ENCODE data around the gene SND1.

Gene SND1

DNA sequence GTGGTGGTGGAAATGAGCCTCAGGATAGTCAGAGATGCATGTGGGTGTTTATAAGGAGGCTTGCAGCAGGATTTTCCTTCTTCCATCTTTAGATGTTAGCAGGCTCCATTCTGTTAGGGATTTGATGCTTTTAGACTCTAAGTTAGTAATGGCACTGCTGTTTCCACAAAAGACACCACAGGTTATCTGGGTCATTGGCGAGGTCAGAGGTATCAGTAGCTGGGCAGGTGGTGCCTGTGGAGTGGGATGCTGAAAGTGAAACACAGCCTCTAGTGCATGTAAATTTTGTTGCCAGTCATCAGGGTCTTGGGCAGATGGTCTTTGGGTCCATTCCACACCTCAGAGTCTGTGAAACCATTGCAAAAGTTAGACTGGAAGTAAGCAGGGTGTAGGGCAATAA, 33.2 kb upstream of the SND1 start:
- no peaks in the 10 kb centered on the region for H3K9me3 ChIP-seq (ENCODE audit: severe bottlenecking)
- no peak overlapping the region for H3K4me3 ChIP-seq (ENCODE audit: low read depth, low read length)
- TF ChIP-seq, protein P1, sequence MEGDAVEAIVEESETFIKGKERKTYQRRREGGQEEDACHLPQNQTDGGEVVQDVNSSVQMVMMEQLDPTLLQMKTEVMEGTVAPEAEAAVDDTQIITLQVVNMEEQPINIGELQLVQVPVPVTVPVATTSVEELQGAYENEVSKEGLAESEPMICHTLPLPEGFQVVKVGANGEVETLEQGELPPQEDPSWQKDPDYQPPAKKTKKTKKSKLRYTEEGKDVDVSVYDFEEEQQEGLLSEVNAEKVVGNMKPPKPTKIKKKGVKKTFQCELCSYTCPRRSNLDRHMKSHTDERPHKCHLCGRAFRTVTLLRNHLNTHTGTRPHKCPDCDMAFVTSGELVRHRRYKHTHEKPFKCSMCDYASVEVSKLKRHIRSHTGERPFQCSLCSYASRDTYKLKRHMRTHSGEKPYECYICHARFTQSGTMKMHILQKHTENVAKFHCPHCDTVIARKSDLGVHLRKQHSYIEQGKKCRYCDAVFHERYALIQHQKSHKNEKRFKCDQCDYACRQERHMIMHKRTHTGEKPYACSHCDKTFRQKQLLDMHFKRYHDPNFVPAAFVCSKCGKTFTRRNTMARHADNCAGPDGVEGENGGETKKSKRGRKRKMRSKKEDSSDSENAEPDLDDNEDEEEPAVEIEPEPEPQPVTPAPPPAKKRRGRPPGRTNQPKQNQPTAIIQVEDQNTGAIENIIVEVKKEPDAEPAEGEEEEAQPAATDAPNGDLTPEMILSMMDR (IDR thresholded peaks at IDR 0.05; ENCODE audit: low read depth, low read length) = no peak
- peaks cover 20% of the 10 kb centered on the region for H3K27me3 ChIP-seq (ENCODE audit: insufficient read depth, low read depth, severe bottlenecking)
- H3K27ac ChIP-seq = no peak overlapping the region
- H3K36me3 ChIP-seq = no peaks in the 10 kb centered on the region
- DNase-seq = no peak

DNA sequence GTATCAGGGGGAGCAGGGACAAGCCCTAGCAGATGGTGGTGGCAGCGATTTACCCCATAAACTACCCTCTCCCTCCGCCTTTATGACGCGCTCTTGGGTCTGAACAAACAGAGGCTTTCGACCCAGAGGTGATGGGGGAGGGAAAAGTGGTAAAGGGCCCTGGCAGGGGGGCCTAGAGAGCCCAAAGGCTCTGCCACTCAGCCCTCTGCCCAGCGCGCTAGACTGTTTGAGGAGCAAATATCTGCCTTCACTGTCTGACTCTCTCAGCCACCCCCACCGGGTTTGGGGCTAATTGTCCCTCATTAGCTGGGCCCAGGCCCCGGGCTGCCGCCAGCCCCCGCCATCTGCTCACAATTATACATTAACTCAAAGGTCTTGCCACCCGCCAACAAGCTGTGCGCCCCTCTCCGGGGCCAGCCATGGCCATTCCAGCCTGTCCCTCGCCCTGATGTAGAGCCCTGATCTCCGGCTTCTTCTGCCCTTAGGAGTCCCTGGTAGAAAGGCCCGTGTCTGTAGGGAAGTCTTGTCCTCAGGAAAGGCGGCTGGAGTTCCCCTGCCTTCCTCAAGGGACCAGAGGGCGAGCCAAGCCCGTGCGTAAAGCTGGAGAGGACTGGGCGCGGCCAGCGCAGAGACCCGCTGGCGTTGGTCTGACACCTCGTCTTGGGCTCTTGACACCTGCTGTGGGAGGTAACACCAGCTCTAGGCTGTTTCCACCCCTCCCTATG, 32.2 kb upstream of the SND1 start:
- Histone ChIP-seq H3K27me3 (ENCODE audit: insufficient read depth, low read depth, severe bottlenecking) (peaks cover 18% of the 10 kb centered on the region), H3K4me3 (ENCODE audit: low read depth, low read length) (peak overlapping the region; percentile 34), H3K27ac (no peak overlapping the region), H3K9me3 (ENCODE audit: severe bottlenecking) (no peaks in the 10 kb centered on the region), H3K36me3 (no peaks in the 10 kb centered on the region)
- TF ChIP-seq, protein P1 (IDR thresholded peaks at IDR 0.05; ENCODE audit: low read depth, low read length) = no peak
- peak; percentile 16 for DNase-seq

DNA sequence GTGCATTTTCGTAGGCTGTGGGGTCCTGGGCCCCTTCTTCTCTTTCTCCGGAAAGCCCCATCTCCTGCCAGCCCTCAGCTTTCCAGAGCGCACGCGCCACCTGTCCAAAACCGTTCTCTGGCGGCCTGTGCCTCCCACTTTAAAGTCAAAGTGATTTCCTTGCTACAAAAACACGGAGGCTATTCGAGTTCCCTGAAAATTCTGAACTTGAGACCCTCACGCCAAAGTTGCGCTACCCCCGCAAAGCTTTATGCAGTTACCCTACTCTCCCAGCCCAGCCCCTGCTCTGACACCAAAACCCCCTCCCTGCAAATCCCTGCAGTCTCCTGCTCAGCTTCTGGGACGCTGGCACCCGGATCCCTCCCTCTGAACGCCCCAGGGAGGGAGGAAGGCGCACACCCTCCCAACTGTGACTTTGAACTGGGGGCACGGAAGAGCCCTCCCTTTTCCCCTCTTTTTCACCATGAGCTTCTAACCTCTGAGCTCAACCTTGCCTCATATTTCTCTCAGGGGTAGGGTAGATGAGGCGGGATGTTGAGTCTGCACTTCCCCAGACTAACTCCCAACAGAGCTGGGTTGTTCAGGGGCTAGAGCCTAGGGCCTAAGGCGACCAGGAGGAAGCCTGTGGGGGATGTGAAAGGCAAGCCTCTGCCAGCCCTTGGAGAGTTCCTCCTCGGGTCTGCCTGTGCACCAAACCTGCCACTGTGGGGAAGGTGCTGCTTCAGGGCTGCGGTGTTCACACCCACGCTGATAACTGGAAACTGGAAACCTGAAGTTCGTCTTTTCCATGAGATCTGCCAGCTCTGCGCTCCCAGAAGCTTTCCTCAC, 31.4 kb upstream of the SND1 start:
- H3K27ac ChIP-seq = no peak overlapping the region
- H3K4me3 ChIP-seq (ENCODE audit: low read depth, low read length) = peak overlapping the region; percentile 34
- H3K27me3 ChIP-seq (ENCODE audit: insufficient read depth, low read depth, severe bottlenecking) = peaks cover 15% of the 10 kb centered on the region
- TF ChIP-seq, protein P1 (IDR thresholded peaks at IDR 0.05; ENCODE audit: low read depth, low read length) = no peak
- no peaks in the 10 kb centered on the region for H3K36me3 ChIP-seq
- no peaks in the 10 kb centered on the region for H3K9me3 ChIP-seq (ENCODE audit: severe bottlenecking)
- DNase-seq = no peak

DNA sequence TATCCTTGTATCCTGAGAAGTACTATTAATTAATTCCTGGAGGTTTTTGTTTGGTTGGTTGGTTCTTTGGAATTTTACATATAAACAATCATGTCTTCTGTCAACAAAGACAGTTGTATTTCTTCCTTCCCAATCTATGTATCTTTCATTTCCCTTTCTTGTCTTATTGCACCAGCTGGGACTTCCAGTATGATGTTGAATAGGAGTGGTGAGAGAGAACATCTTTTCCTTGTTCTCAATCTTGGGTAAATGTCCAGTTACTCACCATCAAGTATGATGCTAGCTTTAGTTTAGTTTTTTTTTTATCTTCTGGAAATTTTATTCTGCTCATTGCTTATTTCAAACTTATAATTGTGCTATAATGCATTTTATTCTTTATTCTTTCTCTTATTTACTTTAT, 26.7 kb upstream of the SND1 start:
- no peak overlapping the region for H3K4me3 ChIP-seq (ENCODE audit: low read depth, low read length)
- H3K36me3 ChIP-seq = no peaks in the 10 kb centered on the region
- TF ChIP-seq, protein P1 (IDR thresholded peaks at IDR 0.05; ENCODE audit: low read depth, low read length) = no peak
- no peak overlapping the region for H3K27ac ChIP-seq
- no peak for DNase-seq
- H3K9me3 ChIP-seq (ENCODE audit: severe bottlenecking) = no peaks in the 10 kb centered on the region
- no peaks in the 10 kb centered on the region for H3K27me3 ChIP-seq (ENCODE audit: insufficient read depth, low read depth, severe bottlenecking)

DNA sequence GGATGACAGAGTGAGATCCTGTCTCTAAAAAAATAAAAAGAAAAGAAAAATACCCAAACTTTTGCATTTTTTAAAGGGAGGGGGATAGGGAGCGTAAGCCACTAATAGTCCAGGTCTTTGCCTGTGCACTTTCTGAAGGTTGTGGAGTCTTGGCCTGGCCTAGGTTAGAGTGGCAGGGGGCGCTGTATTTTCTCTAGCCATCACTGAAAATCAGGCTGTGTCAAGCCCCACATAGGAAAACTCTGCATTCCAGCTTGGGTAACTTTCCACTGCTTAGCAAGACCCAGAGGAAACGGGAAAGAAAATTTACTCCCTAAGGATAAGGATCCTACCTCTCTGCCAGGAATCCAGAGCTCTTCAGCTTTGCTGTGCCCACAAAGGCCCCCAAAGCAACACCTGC, 23.5 kb upstream of the SND1 start:
- H3K36me3 ChIP-seq = no peaks in the 10 kb centered on the region
- no peaks in the 10 kb centered on the region for H3K9me3 ChIP-seq (ENCODE audit: severe bottlenecking)
- no peak for DNase-seq
- TF ChIP-seq, protein P1 (IDR thresholded peaks at IDR 0.05; ENCODE audit: low read depth, low read length) = peak; percentile 27; the same call in 1 of the 2 replicates
- H3K27ac ChIP-seq = no peak overlapping the region
- no peak overlapping the region for H3K4me3 ChIP-seq (ENCODE audit: low read depth, low read length)
- H3K27me3 ChIP-seq (ENCODE audit: insufficient read depth, low read depth, severe bottlenecking) = no peaks in the 10 kb centered on the region
